Mesendoderm (in vitro differentiated cells): ENCODE results near the gene REPIN1.

Source experiments
- DNase-seq: peaks from one replicate; pipeline ENCODE4 v3.0.0; 2013
- H2AK5ac ChIP-seq: 2 replicates; pipeline ENCODE4 v1.6.1; 2013; ENCODE audit warnings: low read length, inconsistent platforms
- H2BK120ac ChIP-seq: 2 replicates; pipeline ENCODE4 v1.6.1; 2013; ENCODE audit warnings: low read depth, mild to moderate bottlenecking, low read length, moderate library complexity, mixed read lengths
- H2BK15ac ChIP-seq: replicated peaks from 2 replicates; pipeline ENCODE4 v1.6.1; 2013; ENCODE audit warnings: low read depth, mild to moderate bottlenecking, moderate library complexity
- H2BK5ac ChIP-seq: 2 replicates; pipeline ENCODE4 v1.6.1; 2013; ENCODE audit warnings: low read length, inconsistent platforms
- H3K18ac ChIP-seq: 2 replicates; pipeline ENCODE4 v1.6.1; 2013; ENCODE audit warnings: mild to moderate bottlenecking, low read length, mixed read lengths
- H3K23ac ChIP-seq: one replicate; pipeline ENCODE4 v1.6.1; 2013; ENCODE audit warnings: low read length
- H3K27ac ChIP-seq: 2 replicates; pipeline ENCODE4 v1.5.1; 2013; ENCODE audit warnings: low read depth, mild to moderate bottlenecking, inconsistent platforms, low read length, moderate library complexity
- H3K27me3 ChIP-seq: 2 replicates; pipeline ENCODE4 v1.6.1; 2013; ENCODE audit warnings: low read length, control low read depth, mild to moderate bottlenecking, inconsistent platforms; ENCODE audit not compliant: insufficient read depth, poor library complexity
- H3K36me3 ChIP-seq: 2 replicates; pipeline ENCODE4 v1.6.1; 2013; ENCODE audit warnings: low read length, inconsistent platforms; ENCODE audit not compliant: control insufficient read depth, insufficient read depth
- H3K4ac ChIP-seq: one replicate; pipeline ENCODE4 v1.6.1; 2013; ENCODE audit warnings: low read depth, mild to moderate bottlenecking, low read length, moderate library complexity
- H3K4me1 ChIP-seq: 2 replicates; pipeline ENCODE4 v1.6.1; 2013; ENCODE audit warnings: low read depth, low read length, inconsistent platforms; ENCODE audit not compliant: control insufficient read depth
- H3K4me2 ChIP-seq: 2 replicates; pipeline ENCODE4 v1.6.1; 2013; ENCODE audit warnings: low read length
- H3K4me3 ChIP-seq: 2 replicates; pipeline ENCODE4 v1.5.1; 2013; ENCODE audit warnings: mild to moderate bottlenecking, low read length
- H3K56ac ChIP-seq: one replicate; pipeline ENCODE4 v1.6.1; 2013; ENCODE audit warnings: low read length
- H3K79me1 ChIP-seq: 2 replicates; pipeline ENCODE4 v1.6.1; 2013; ENCODE audit warnings: low read length, inconsistent platforms
- H3K79me2 ChIP-seq: 2 replicates; pipeline ENCODE4 v1.6.1; 2013; ENCODE audit warnings: mild to moderate bottlenecking, low read length; ENCODE audit not compliant: control insufficient read depth, insufficient read depth
- H3K9ac ChIP-seq: 2 replicates; pipeline ENCODE4 v1.6.1; 2013; ENCODE audit warnings: low read length, inconsistent platforms
- H4K5ac ChIP-seq: one replicate; pipeline ENCODE4 v1.6.1; 2013; ENCODE audit warnings: low read length
- H4K8ac ChIP-seq: one replicate; pipeline ENCODE4 v1.6.1; 2013; ENCODE audit warnings: low read depth, mild to moderate bottlenecking, control low read depth, low read length, moderate library complexity
- WGBS: extraction: QIAGEN DNeasy Blood & Tissue Kit; methylation state at CpG from one replicate; pipeline ENCODE4 v1.1.7; 2013; ENCODE audit warnings: low lambda C conversion rate, missing lambda C conversion rate; ENCODE audit not compliant: insufficient coverage; ENCODE audit errors: extremely low coverage; 5-methylcytosine and 5-hydroxymethylcytosine counted together

The REPIN1 gene

DNA sequence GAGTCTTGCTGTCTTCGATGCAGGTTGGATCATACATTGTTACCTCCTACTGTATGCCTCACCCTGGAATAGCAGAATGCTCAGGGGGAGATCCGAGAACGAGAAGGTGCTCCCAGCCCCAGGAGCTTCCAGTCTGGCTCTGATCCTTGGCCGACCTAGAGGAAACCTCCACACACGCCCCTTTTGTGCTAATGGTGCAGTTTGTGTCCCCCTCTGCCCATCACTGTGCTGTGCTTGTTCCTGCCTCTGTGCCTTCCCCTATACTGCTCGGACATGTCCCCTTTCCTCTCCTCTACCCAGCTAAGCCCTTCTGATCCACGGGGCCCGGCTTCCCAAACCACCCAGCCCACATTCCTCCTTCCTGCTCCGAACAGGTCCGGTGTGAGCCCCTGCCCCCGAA is 43.0 kb downstream of the REPIN1 start:
- H4K5ac ChIP-seq = no peak overlapping the region
- H3K4me1 ChIP-seq = no peaks in the 10 kb centered on the region
- H2BK120ac ChIP-seq = no peak overlapping the region
- no peak overlapping the region for H2BK15ac ChIP-seq
- H3K27me3 ChIP-seq = no peaks in the 10 kb centered on the region
- no peak overlapping the region for H3K23ac ChIP-seq
- no peaks in the 10 kb centered on the region for H3K79me2 ChIP-seq
- DNase-seq = no peak
- no peak overlapping the region for H3K4ac ChIP-seq
- H3K36me3 ChIP-seq = no peaks in the 10 kb centered on the region
- H3K18ac ChIP-seq = no peak overlapping the region
- H3K27ac ChIP-seq = no peak overlapping the region
- no peak overlapping the region for H3K9ac ChIP-seq
- no peak overlapping the region for H3K4me2 ChIP-seq
- no peaks in the 10 kb centered on the region for H3K79me1 ChIP-seq
- no peak overlapping the region for H2BK5ac ChIP-seq
- H3K56ac ChIP-seq = no peak overlapping the region
- no peak overlapping the region for H2AK5ac ChIP-seq
- no CpG with 5 or more reads among the region's 11 CpGs for WGBS
- H4K8ac ChIP-seq = no peak overlapping the region
- no peak overlapping the region for H3K4me3 ChIP-seq

DNA sequence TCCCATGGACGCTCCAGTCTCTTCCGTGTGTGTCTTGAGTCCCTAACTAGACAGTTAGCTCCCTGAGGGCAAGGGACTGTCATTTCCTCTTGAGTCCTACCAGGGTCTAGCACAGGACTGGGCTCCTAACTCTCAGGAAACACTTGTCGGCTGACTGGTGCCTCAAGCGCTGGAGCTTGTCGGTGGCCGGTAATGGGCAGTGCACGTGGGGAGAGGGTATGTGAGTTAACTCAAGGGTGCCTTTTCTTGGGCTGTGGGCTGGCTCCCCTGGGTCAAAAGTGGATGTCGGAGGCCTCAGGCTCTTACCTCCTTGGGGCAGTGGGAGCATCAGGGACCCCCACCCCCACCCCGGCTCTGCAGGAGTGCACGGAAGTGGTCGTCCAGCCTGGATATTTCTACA is 43.4 kb downstream of the REPIN1 start:
- no peak overlapping the region for H3K4me2 ChIP-seq
- H3K4me1 ChIP-seq = no peaks in the 10 kb centered on the region
- no peak overlapping the region for H2BK15ac ChIP-seq
- no peak overlapping the region for H3K4ac ChIP-seq
- H3K27ac ChIP-seq = no peak overlapping the region
- H2BK5ac ChIP-seq = no peak overlapping the region
- H3K79me2 ChIP-seq = no peaks in the 10 kb centered on the region
- H3K9ac ChIP-seq = no peak overlapping the region
- no peak overlapping the region for H3K56ac ChIP-seq
- DNase-seq = no peak
- H2AK5ac ChIP-seq = no peak overlapping the region
- H3K36me3 ChIP-seq = no peaks in the 10 kb centered on the region
- no peak overlapping the region for H4K5ac ChIP-seq
- H3K18ac ChIP-seq = no peak overlapping the region
- no peaks in the 10 kb centered on the region for H3K27me3 ChIP-seq
- WGBS = no CpG with 5 or more reads among the region's 11 CpGs
- H4K8ac ChIP-seq = no peak overlapping the region
- no peaks in the 10 kb centered on the region for H3K79me1 ChIP-seq
- no peak overlapping the region for H3K4me3 ChIP-seq
- H2BK120ac ChIP-seq = no peak overlapping the region
- H3K23ac ChIP-seq = no peak overlapping the region

GRCh38 chr7:150412518-150413488 is 44.2 kb downstream of the REPIN1 start:
- no CpG with 5 or more reads among the region's 37 CpGs for WGBS
- H3K36me3 ChIP-seq = no peaks in the 10 kb centered on the region
- no peak overlapping the region for H3K4me3 ChIP-seq
- no peaks in the 10 kb centered on the region for H3K27me3 ChIP-seq
- H3K4me1 ChIP-seq = no peaks in the 10 kb centered on the region
- H3K18ac ChIP-seq = no peak overlapping the region
- no peak overlapping the region for H3K27ac ChIP-seq
- no peak overlapping the region for H2BK15ac ChIP-seq
- H2AK5ac ChIP-seq = no peak overlapping the region
- no peak overlapping the region for H3K23ac ChIP-seq
- no peak for DNase-seq
- no peak overlapping the region for H3K4ac ChIP-seq
- no peak overlapping the region for H3K9ac ChIP-seq
- no peak overlapping the region for H3K4me2 ChIP-seq
- no peaks in the 10 kb centered on the region for H3K79me2 ChIP-seq
- H3K56ac ChIP-seq = no peak overlapping the region
- no peak overlapping the region for H2BK120ac ChIP-seq
- H4K5ac ChIP-seq = no peak overlapping the region
- no peaks in the 10 kb centered on the region for H3K79me1 ChIP-seq
- no peak overlapping the region for H2BK5ac ChIP-seq
- H4K8ac ChIP-seq = no peak overlapping the region

GRCh38 chr7:150413640-150414081 is 45.0 kb downstream of the REPIN1 start:
- no peaks in the 10 kb centered on the region for H3K79me2 ChIP-seq
- H3K56ac ChIP-seq = no peak overlapping the region
- no peaks in the 10 kb centered on the region for H3K27me3 ChIP-seq
- no peak overlapping the region for H4K5ac ChIP-seq
- no peaks in the 10 kb centered on the region for H3K36me3 ChIP-seq
- H3K4me1 ChIP-seq = no peaks in the 10 kb centered on the region
- H3K23ac ChIP-seq = no peak overlapping the region
- no peak overlapping the region for H3K18ac ChIP-seq
- H2BK15ac ChIP-seq = no peak overlapping the region
- H3K9ac ChIP-seq = no peak overlapping the region
- no peak overlapping the region for H3K4me3 ChIP-seq
- H4K8ac ChIP-seq = no peak overlapping the region
- H2AK5ac ChIP-seq = no peak overlapping the region
- no CpG with 5 or more reads among the region's 11 CpGs for WGBS
- no peak overlapping the region for H3K4me2 ChIP-seq
- H3K4ac ChIP-seq = no peak overlapping the region
- no peak overlapping the region for H2BK5ac ChIP-seq
- no peak overlapping the region for H2BK120ac ChIP-seq
- no peak for DNase-seq
- no peaks in the 10 kb centered on the region for H3K79me1 ChIP-seq
- H3K27ac ChIP-seq = no peak overlapping the region

GRCh38 chr7:150415161-150416153 is 46.8 kb downstream of the REPIN1 start:
- no peak overlapping the region for H4K8ac ChIP-seq
- no CpG with 5 or more reads among the region's 19 CpGs for WGBS

More at GRCh38 chr7:150415161-150416153, 46.8 kb downstream of the REPIN1 start:
- H3K27me3 ChIP-seq = no peaks in the 10 kb centered on the region
- H2AK5ac ChIP-seq = no peak overlapping the region
- H3K79me2 ChIP-seq = no peaks in the 10 kb centered on the region
- no peak for DNase-seq
- H3K4me1 ChIP-seq = no peaks in the 10 kb centered on the region
- no peak overlapping the region for H2BK120ac ChIP-seq
- no peak overlapping the region for H3K23ac ChIP-seq
- H3K56ac ChIP-seq = no peak overlapping the region
- no peak overlapping the region for H3K4ac ChIP-seq
- H3K18ac ChIP-seq = no peak overlapping the region
- no peak overlapping the region for H2BK15ac ChIP-seq
- H3K9ac ChIP-seq = no peak overlapping the region
- no peaks in the 10 kb centered on the region for H3K36me3 ChIP-seq
- H3K4me3 ChIP-seq = no peak overlapping the region
- H3K79me1 ChIP-seq = no peaks in the 10 kb centered on the region
- no peak overlapping the region for H4K5ac ChIP-seq
- H3K4me2 ChIP-seq = no peak overlapping the region
- H3K27ac ChIP-seq = no peak overlapping the region
- no peak overlapping the region for H2BK5ac ChIP-seq
